ENCODE data around the gene TLR7. TPM values are rescaled to one million over a fixed set of nuclear protein-coding genes. Genes with fewer than 3 reads are reported as not detected.
A peak's percentile ranks its signal among the peaks of the same experiment; 100 is the strongest.

TLR7 gene
- total and polyA plus RNA-seq, 2 donors (not counting 1 experiment from before 2014, with no cell fraction given), result not detected

DNA sequence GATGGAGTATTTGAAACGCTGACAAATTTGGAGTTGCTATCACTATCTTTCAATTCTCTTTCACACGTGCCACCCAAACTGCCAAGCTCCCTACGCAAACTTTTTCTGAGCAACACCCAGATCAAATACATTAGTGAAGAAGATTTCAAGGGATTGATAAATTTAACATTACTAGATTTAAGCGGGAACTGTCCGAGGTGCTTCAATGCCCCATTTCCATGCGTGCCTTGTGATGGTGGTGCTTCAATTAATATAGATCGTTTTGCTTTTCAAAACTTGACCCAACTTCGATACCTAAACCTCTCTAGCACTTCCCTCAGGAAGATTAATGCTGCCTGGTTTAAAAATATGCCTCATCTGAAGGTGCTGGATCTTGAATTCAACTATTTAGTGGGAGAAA is 52.7 kb downstream of the TLR7 start:
- H3K4me1 ChIP-seq (ENCODE audit: control insufficient read depth, extremely low read depth, insufficient read depth, low read length), result no peaks in the 10 kb centered on the region
- no peak overlapping the region for H3K4me3 ChIP-seq (replicated peaks in 1 of 4; ENCODE audit: control extremely low read depth in 1 of 4, insufficient read depth in 1 of 4, low read depth in 3 of 4, low read length in 4 of 4)
- no peak overlapping the region for H3K9ac ChIP-seq (ENCODE audit: insufficient read depth, low read length)
- no peak for DNase-seq (ENCODE audit: low read depth in 2 of 2)
- H2AFZ ChIP-seq (ENCODE audit: low read length), result no peak overlapping the region
- H3K27ac ChIP-seq (ENCODE audit: insufficient read depth, low read length), result no peak overlapping the region
- H3K9me3 ChIP-seq (ENCODE audit: control insufficient read depth, insufficient read depth, low read depth, low read length), result no peaks in the 10 kb centered on the region
- TF ChIP-seq, protein P1, sequence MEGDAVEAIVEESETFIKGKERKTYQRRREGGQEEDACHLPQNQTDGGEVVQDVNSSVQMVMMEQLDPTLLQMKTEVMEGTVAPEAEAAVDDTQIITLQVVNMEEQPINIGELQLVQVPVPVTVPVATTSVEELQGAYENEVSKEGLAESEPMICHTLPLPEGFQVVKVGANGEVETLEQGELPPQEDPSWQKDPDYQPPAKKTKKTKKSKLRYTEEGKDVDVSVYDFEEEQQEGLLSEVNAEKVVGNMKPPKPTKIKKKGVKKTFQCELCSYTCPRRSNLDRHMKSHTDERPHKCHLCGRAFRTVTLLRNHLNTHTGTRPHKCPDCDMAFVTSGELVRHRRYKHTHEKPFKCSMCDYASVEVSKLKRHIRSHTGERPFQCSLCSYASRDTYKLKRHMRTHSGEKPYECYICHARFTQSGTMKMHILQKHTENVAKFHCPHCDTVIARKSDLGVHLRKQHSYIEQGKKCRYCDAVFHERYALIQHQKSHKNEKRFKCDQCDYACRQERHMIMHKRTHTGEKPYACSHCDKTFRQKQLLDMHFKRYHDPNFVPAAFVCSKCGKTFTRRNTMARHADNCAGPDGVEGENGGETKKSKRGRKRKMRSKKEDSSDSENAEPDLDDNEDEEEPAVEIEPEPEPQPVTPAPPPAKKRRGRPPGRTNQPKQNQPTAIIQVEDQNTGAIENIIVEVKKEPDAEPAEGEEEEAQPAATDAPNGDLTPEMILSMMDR (conservative IDR thresholded peaks at IDR 0.05 in 1 of 2, IDR thresholded peaks at IDR 0.05 in 1 of 2; ENCODE audit: low read depth in 1 of 2, low read length in 2 of 2), result no peak
- H3K4me2 ChIP-seq (ENCODE audit: extremely low read depth, insufficient read depth, low read length), result no peak overlapping the region
- no peaks in the 10 kb centered on the region for H3K36me3 ChIP-seq (ENCODE audit: control insufficient read depth, insufficient read depth, low read length)
- H4K20me1 ChIP-seq (ENCODE audit: control insufficient read depth, extremely low read depth, insufficient read depth, low read length), result no peaks in the 10 kb centered on the region
- H3K79me2 ChIP-seq (ENCODE audit: control insufficient read depth, insufficient read depth, low read length), result no peaks in the 10 kb centered on the region
- no peaks in the 10 kb centered on the region for H3K27me3 ChIP-seq (ENCODE audit: control insufficient read depth, insufficient read depth, low read length)

DNA sequence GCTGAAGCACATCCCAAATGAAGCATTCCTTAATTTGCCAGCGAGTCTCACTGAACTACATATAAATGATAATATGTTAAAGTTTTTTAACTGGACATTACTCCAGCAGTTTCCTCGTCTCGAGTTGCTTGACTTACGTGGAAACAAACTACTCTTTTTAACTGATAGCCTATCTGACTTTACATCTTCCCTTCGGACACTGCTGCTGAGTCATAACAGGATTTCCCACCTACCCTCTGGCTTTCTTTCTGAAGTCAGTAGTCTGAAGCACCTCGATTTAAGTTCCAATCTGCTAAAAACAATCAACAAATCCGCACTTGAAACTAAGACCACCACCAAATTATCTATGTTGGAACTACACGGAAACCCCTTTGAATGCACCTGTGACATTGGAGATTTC is 54.1 kb downstream of the TLR7 start:
- H3K4me3 ChIP-seq (replicated peaks in 1 of 4; ENCODE audit: control extremely low read depth in 1 of 4, insufficient read depth in 1 of 4, low read depth in 3 of 4, low read length in 4 of 4), result no peak overlapping the region
- no peaks in the 10 kb centered on the region for H3K9me3 ChIP-seq (ENCODE audit: control insufficient read depth, insufficient read depth, low read depth, low read length)
- no peaks in the 10 kb centered on the region for H3K4me1 ChIP-seq (ENCODE audit: control insufficient read depth, extremely low read depth, insufficient read depth, low read length)
- H3K9ac ChIP-seq (ENCODE audit: insufficient read depth, low read length), result no peak overlapping the region
- TF ChIP-seq, protein P1 (conservative IDR thresholded peaks at IDR 0.05 in 1 of 2, IDR thresholded peaks at IDR 0.05 in 1 of 2; ENCODE audit: low read depth in 1 of 2, low read length in 2 of 2), result no peak
- TF ChIP-seq EZH2 (IDR thresholded peaks at IDR 0.05; ENCODE audit: low read length, missing control alignments), result no peak
- no peak for DNase-seq (ENCODE audit: low read depth in 2 of 2)
- H3K27ac ChIP-seq (ENCODE audit: insufficient read depth, low read length), result no peak overlapping the region
- no peaks in the 10 kb centered on the region for H4K20me1 ChIP-seq (ENCODE audit: control insufficient read depth, extremely low read depth, insufficient read depth, low read length)
- no peaks in the 10 kb centered on the region for H3K27me3 ChIP-seq (ENCODE audit: control insufficient read depth, insufficient read depth, low read length)
- H3K79me2 ChIP-seq (ENCODE audit: control insufficient read depth, insufficient read depth, low read length), result no peaks in the 10 kb centered on the region
- no peak overlapping the region for H3K4me2 ChIP-seq (ENCODE audit: extremely low read depth, insufficient read depth, low read length)
- no peaks in the 10 kb centered on the region for H3K36me3 ChIP-seq (ENCODE audit: control insufficient read depth, insufficient read depth, low read length)
- no peak overlapping the region for H2AFZ ChIP-seq (ENCODE audit: low read length)

DNA sequence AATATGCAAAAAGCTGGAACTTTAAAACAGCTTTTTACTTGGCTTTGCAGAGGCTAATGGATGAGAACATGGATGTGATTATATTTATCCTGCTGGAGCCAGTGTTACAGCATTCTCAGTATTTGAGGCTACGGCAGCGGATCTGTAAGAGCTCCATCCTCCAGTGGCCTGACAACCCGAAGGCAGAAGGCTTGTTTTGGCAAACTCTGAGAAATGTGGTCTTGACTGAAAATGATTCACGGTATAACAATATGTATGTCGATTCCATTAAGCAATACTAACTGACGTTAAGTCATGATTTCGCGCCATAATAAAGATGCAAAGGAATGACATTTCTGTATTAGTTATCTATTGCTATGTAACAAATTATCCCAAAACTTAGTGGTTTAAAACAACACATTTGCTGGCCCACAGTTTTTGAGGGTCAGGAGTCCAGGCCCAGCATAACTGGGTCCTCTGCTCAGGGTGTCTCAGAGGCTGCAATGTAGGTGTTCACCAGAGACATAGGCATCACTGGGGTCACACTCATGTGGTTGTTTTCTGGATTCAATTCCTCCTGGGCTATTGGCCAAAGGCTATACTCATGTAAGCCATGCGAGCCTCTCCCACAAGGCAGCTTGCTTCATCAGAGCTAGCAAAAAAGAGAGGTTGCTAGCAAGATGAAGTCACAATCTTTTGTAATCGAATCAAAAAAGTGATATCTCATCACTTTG is 55.2 kb downstream of the TLR7 start:
- Histone ChIP-seq H2AFZ (ENCODE audit: low read length) (no peak overlapping the region), H3K4me1 (ENCODE audit: control insufficient read depth, extremely low read depth, insufficient read depth, low read length) (no peaks in the 10 kb centered on the region), H3K27ac (ENCODE audit: insufficient read depth, low read length) (no peak overlapping the region), H3K4me3 (replicated peaks in 1 of 4; ENCODE audit: control extremely low read depth in 1 of 4, insufficient read depth in 1 of 4, low read depth in 3 of 4, low read length in 4 of 4) (no peak overlapping the region), H4K20me1 (ENCODE audit: control insufficient read depth, extremely low read depth, insufficient read depth, low read length) (no peaks in the 10 kb centered on the region), H3K9ac (ENCODE audit: insufficient read depth, low read length) (no peak overlapping the region), H3K9me3 (ENCODE audit: control insufficient read depth, insufficient read depth, low read depth, low read length) (no peaks in the 10 kb centered on the region), H3K4me2 (ENCODE audit: extremely low read depth, insufficient read depth, low read length) (no peak overlapping the region), H3K79me2 (ENCODE audit: control insufficient read depth, insufficient read depth, low read length) (no peaks in the 10 kb centered on the region), H3K36me3 (ENCODE audit: control insufficient read depth, insufficient read depth, low read length) (no peaks in the 10 kb centered on the region), H3K27me3 (ENCODE audit: control insufficient read depth, insufficient read depth, low read length) (no peaks in the 10 kb centered on the region)
- no peak for TF ChIP-seq EZH2 (IDR thresholded peaks at IDR 0.05; ENCODE audit: low read length, missing control alignments)
- TF ChIP-seq, protein P1 (conservative IDR thresholded peaks at IDR 0.05 in 1 of 2, IDR thresholded peaks at IDR 0.05 in 1 of 2; ENCODE audit: low read depth in 1 of 2, low read length in 2 of 2), result no peak
- DNase-seq (ENCODE audit: low read depth in 2 of 2), result peak in 1 of 2 donors; percentile 11
